NT2/D1 (cell line): ENCODE results near the gene DNMT3A.

Experiments
- YY1 ChIP-seq: IDR thresholded peaks from 2 replicates; pipeline ENCODE4 v1.6.1; 2011; ENCODE audit not compliant: insufficient read length, insufficient read depth
- ZNF274 ChIP-seq: IDR thresholded peaks from 2 replicates; pipeline ENCODE4 v1.6.1; 2011; ENCODE audit warnings: mild to moderate bottlenecking, low read depth, low read length

DNA sequence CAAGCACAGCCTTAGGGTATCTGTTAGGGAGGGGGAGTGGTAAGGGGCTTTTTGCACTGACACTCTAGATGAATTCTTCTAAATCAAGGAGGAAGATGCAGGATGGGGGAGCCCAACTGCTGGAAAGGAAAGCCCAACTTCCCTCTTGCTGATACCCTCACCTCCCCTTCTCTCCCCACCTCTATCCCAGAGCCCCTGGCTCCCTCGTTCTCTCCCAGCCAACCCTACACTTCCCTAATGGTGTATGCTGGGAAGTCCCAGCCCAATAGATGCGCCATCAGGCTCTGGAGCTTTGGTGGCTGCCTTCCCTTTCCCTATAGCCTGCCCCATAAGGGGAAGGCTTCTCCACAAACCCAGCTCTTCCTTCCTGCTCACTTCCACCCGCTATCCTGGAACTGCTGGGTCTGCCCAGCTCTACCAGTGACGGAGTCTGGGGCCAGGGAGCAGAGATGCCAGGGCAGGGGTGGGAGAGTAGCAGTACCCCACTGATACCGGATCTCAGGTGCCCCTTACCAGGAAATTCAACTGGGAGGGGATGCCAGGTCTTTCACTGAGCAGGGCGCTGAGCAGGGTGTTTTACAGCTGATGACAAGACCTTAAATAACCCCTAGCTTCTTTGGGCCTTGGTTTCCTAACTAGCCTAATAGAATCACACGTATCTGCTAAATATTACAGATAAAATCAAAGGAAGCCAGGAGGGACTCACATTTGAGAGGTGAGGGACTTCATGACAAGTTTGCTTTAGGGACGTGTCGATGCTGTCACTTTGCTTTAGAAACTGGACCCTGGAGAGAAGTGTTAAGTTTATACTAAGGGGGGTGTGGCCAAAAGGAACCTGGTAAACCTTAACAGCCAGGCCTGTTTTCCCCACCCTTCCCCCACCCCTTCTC is 82.6 kb downstream of the DNMT3A start:
- no peak for TF ChIP-seq YY1
- TF ChIP-seq ZNF274 = no peak
